ENCODE measurements around the gene ARHGAP15. TPM values are rescaled to one million over a fixed set of nuclear protein-coding genes. Genes with fewer than 3 reads are reported as not detected.
"Not testable (repeated sequence)": the region's sequence is repeated elsewhere in the genome, so short reads cannot be mapped to it uniquely, and the experiment has no call there.

ARHGAP15 gene
- polyA plus RNA-seq, 3 donors: 3.0 to 3.3 (median 3.2) TPM

DNA sequence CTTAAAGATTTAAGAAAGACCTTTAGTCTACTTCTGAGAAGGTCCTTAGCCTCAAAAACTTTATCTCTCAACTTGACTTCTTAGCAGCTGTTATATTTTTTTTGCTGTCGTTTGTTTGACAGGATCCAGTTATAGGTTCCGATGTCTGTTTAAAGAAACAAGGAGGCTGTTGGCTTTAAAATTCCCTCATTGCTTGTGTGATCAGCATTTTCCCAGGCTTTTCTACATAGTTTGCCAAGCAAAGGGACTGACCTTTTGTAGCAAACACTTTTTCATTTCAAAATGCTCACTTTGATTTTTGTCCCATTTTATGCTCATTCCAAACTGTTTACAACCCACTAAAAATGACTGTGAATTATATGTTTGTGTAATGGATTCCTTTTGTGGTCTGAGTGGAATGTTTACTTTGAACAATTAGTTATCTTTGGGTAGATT, 394.9 kb downstream of the ARHGAP15 start:
- peak in 5 of 11 donors; percentile 28 to 52 (median 39) for DNase-seq (ENCODE audit: extremely low read depth in 1 of 11, low read depth in 9 of 11, low spot score in 4 of 11)

DNA sequence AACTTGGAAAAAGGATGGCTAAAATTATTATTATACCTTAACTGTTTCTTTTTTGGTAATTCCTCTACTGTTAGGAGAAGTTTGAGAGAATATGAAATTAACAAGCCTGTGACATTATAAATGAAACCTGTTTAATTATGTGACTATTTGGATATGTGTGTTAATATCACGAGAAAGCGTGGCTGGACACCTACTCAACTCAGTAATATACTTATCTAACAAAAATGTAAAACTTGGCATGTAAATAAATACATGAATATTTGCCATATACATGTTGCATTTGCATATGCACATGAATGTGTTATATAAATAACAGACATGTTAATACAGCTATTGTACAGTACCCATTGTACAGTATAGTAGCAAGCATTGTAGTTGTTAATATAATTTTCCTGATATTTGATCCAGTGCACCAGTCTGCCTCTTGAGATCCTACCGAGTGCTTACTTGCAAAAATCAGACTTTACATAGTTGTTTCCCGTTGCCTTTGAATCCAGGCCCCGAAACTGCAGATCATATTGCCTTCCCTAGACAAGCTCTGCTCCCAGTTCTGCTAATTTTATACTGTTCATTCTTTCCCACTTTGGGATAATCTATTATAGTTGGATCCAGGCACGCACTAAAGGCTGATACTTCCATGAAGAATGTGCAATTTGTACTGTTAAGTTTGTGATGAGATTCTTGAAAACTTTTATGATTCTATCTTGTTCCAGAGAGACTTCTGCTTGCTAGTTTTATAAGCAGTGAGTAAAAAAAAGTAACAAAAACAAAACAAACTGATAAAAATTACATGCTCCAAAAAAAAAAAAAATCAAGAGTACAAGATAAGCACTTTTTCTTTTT, 395.6 kb downstream of the ARHGAP15 start:
- DNase-seq (ENCODE audit: extremely low read depth in 1 of 11, low read depth in 9 of 11, low spot score in 4 of 11): peak in 1 of 11 donors; percentile 25

DNA sequence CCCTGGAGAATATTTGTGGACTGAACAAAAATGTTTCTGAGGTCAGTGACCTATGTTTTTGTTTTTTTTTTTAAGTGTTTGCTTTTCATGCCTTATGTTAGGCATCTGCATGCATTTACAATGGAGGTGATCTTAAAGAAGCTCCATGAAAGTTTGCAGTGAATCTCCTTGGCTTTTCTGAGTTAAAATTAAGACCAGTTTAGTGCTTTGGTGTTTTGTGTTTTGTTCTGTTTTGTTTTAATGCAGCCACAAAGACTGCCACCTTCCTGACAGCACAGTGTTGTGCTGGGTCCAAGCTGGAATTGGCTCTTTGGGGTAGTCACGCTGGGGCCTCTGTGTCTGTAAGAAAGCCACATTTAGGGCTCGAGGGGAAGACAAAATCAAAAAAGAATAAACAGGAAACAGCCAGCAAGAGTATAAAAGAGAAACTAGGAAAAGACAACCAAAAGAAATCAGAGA, 396.2 kb downstream of the ARHGAP15 start:
- DNase-seq (ENCODE audit: extremely low read depth in 1 of 11, low read depth in 9 of 11, low spot score in 4 of 11): no peak

DNA sequence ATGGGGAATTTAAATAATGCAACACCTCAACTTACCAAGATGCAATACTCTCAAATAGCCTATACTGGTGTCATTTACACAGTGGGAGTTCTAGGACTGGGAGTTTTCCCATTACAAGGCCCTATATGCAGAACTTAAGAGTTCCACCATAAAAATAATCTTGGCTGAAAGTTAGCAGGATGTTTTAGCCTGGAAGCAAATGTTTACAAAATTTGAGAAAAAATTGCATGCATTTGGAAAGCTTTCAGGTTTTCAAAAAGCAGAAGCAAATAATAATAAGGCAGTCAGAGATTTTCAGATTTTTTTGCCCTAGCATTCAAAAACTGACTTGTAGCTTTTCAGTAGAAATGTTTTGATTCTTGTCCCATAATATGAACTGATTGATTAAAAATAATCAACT, 397.3 kb downstream of the ARHGAP15 start:
- no peak for DNase-seq (ENCODE audit: extremely low read depth in 1 of 11, low read depth in 9 of 11, low spot score in 4 of 11)

DNA sequence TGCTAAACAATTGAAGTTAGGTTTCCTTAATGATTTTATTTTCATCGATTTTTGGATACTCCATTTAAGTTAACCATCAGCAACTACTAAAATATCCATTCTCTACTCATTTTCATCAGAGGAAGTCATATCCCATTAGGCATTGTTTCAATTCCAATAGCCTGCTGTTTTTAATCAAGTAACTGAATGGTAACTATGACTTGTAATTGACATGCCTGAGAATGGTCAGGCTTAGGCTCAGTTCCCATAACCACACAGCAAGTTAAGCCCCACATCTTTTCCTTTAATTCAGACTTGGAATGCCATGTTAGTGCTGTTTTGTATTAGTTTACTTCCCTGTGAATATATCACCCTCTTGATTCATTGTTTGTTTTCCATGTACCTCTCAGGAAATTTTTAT, 398.8 kb downstream of the ARHGAP15 start:
- DNase-seq (ENCODE audit: extremely low read depth in 1 of 11, low read depth in 9 of 11, low spot score in 4 of 11): no peak

GRCh38 chr2:143529118-143529720, 400.0 kb downstream of the ARHGAP15 start:
- no peak for DNase-seq (ENCODE audit: extremely low read depth in 1 of 11, low read depth in 9 of 11, low spot score in 4 of 11)

- DNase-seq (ENCODE audit: extremely low read depth in 1 of 11, low read depth in 9 of 11, low spot score in 4 of 11): no peak
These were observed 401.5 kb downstream of the ARHGAP15 start for GRCh38 chr2:143530758-143531157.

- DNase-seq (ENCODE audit: extremely low read depth in 1 of 11, low read depth in 9 of 11, low spot score in 4 of 11): no peak
These were observed 402.8 kb downstream of the ARHGAP15 start for GRCh38 chr2:143532061-143532460.

DNA sequence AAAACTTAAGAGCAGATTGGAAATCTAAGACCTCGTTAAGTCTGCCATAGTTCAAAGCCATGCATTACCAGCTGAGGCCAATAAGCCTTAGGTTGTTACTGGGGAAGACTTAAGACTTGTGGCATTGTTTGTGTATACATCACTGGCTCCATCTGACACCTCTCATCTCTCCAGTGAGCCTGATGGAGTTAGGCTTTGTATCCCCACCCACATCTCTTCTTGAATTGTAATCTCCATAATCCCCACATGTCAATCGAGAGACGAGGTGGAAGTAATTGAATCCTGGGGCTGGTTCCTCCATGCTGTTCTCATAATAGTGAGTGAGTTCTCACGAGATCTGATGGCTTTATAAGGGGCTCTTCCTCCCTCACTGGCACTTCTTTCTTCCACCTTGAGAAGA, 404.6 kb downstream of the ARHGAP15 start:
- DNase-seq (ENCODE audit: extremely low read depth in 1 of 11, low read depth in 9 of 11, low spot score in 4 of 11): no peak

GRCh38 chr2:143535802-143536201, 406.6 kb downstream of the ARHGAP15 start:
- DNase-seq (ENCODE audit: extremely low read depth in 1 of 11, low read depth in 9 of 11, low spot score in 4 of 11): no peak

DNA sequence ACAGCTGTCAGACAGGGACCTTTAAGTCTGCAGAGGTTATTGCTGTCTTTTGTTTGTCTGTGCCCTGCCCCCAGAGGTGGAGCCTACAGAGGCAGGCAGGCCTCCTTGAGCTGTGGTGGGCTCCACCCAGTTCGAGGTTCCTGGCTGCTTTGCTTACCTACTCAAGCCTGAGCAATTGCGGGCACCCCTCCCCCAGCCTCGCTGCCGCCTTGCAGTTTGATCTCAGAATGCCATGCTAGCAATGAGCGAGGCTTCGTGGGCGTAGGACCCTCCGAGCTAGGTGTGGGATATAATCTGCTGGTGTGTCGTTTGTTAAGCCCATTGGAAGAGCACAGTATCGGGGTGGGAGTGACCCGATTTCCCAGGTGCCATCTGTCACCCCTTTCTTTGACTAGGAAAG, 412.7 kb downstream of the ARHGAP15 start:
- not testable (repeated sequence) for DNase-seq (ENCODE audit: extremely low read depth in 1 of 11, low read depth in 9 of 11, low spot score in 4 of 11)

- no peak for DNase-seq (ENCODE audit: extremely low read depth in 1 of 11, low read depth in 9 of 11, low spot score in 4 of 11)
These were observed 416.1 kb downstream of the ARHGAP15 start for GRCh38 chr2:143545059-143545948.

- DNase-seq (ENCODE audit: extremely low read depth in 1 of 11, low read depth in 9 of 11, low spot score in 4 of 11): no peak
These were observed 416.7 kb downstream of the ARHGAP15 start for GRCh38 chr2:143545949-143546255.

GRCh38 chr2:143548032-143548431, 418.8 kb downstream of the ARHGAP15 start:
- DNase-seq (ENCODE audit: extremely low read depth in 1 of 11, low read depth in 9 of 11, low spot score in 4 of 11): no peak

DNA sequence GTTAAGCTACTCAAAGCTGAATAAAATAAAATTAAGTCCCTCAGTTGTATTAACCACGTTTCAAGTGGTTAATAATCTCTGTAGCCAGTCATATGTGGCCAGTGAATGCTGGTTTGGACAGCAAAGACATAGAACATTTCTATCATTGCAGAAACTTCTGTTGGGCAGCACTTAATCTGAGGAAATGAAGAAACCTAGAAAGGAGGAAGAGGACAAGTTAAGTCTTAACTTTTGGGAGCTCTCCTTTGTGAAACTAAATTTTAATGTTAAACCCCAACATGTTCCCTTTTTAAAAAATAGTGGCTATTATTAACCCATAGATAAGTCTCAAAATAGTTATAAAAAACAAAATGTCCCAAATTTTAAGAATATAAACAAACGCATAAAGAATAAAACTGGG, 421.3 kb downstream of the ARHGAP15 start:
- no peak for DNase-seq (ENCODE audit: extremely low read depth in 1 of 11, low read depth in 9 of 11, low spot score in 4 of 11)

- DNase-seq (ENCODE audit: extremely low read depth in 1 of 11, low read depth in 9 of 11, low spot score in 4 of 11): peak in 1 of 11 donors; percentile 21
These were observed 422.9 kb downstream of the ARHGAP15 start for GRCh38 chr2:143551971-143552650.

- DNase-seq (ENCODE audit: extremely low read depth in 1 of 11, low read depth in 9 of 11, low spot score in 4 of 11): no peak
These were observed 424.0 kb downstream of the ARHGAP15 start for GRCh38 chr2:143553261-143553660.

DNA sequence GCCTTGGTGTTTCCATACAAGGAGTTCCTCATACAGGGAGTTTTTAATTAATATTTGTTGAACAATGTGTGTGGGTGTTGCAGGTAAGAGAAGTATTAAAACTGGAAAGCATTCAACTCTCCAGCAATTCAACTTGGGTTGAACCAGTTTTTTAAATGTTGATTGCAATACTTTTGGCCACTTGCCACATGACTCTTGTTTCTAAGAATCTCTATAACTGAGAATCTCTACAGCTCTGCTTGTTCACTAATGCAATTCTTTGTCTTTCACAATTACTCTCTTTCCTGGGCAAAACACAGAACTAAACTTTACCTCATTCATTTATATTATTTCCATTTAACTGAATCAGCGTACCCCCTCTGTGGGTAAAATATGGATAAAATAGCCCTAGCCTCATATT, 429.4 kb downstream of the ARHGAP15 start:
- no peak for DNase-seq (ENCODE audit: extremely low read depth in 1 of 11, low read depth in 9 of 11, low spot score in 4 of 11)

- no peak for DNase-seq (ENCODE audit: extremely low read depth in 1 of 11, low read depth in 9 of 11, low spot score in 4 of 11)
These were observed 429.9 kb downstream of the ARHGAP15 start for GRCh38 chr2:143559147-143559546.

Data from renal cortex interstitium (tissue), 11 donors.